H9 (cell line): ENCODE data around the gene MYH16. TPM values are rescaled to one million over a fixed set of nuclear protein-coding genes. Genes with fewer than 3 reads are reported as not detected.

ENCODE experiments used
- DNase-seq: peaks from one replicate; pipeline ENCODE4 v3.0.0-alpha.2; 2017
- H2AFZ ChIP-seq: one replicate; pipeline ENCODE4 v1.6.1; 2013; ENCODE audit warnings: mild to moderate bottlenecking, low read length, control low read depth, moderate library complexity
- H2AK5ac ChIP-seq: 2 replicates; pipeline ENCODE4 v1.6.1; 2013; ENCODE audit warnings: low read length, control low read depth, mixed read lengths; ENCODE audit not compliant: insufficient read length
- H2BK120ac ChIP-seq: one replicate; pipeline ENCODE4 v1.6.1; 2013; ENCODE audit warnings: low read depth, mild to moderate bottlenecking, low read length, control low read depth, inconsistent platforms; ENCODE audit not compliant: poor library complexity, severe bottlenecking
- H2BK12ac ChIP-seq: 2 replicates; pipeline ENCODE4 v1.6.1; 2013; ENCODE audit warnings: low read length, control low read depth, mixed read lengths, low read depth; ENCODE audit not compliant: insufficient read length
- H2BK15ac ChIP-seq: 2 replicates; pipeline ENCODE4 v1.6.1; 2013; ENCODE audit warnings: low read depth, low read length, control low read depth
- H2BK20ac ChIP-seq: one replicate; pipeline ENCODE4 v1.6.1; 2013; ENCODE audit warnings: low read depth, mild to moderate bottlenecking, low read length, control low read depth, inconsistent platforms; ENCODE audit not compliant: poor library complexity, severe bottlenecking
- H2BK5ac ChIP-seq: 2 replicates; pipeline ENCODE4 v1.6.1; 2013; ENCODE audit warnings: low read length, control low read depth, mixed read lengths; ENCODE audit not compliant: insufficient read length
- H3K14ac ChIP-seq: 2 replicates; pipeline ENCODE4 v1.6.1; 2013; ENCODE audit warnings: low read length, control low read depth; ENCODE audit not compliant: insufficient read depth
- H3K18ac ChIP-seq: 2 replicates; pipeline ENCODE4 v1.6.1; 2013; ENCODE audit warnings: low read depth, mild to moderate bottlenecking, mixed read lengths, low read length, control low read depth; ENCODE audit not compliant: insufficient read length
- H3K23ac ChIP-seq: 2 replicates; pipeline ENCODE4 v1.6.1; 2013; ENCODE audit warnings: low read length, control low read depth, mixed read lengths, low read depth; ENCODE audit not compliant: insufficient read length
- H3K23me2 ChIP-seq: 2 replicates; pipeline ENCODE4 v1.6.1; 2013; ENCODE audit warnings: low read depth, mild to moderate bottlenecking, mixed read lengths, low read length, control low read depth; ENCODE audit not compliant: insufficient read length, poor library complexity, severe bottlenecking
- H3K27ac ChIP-seq: 2 replicates; pipeline ENCODE4 v1.5.1; 2013; ENCODE audit warnings: low read length, control low read depth, mixed read lengths, low read depth; ENCODE audit not compliant: insufficient read length
- H3K27me3 ChIP-seq: 2 replicates; pipeline ENCODE4 v1.6.1; 2013; ENCODE audit warnings: low read length, control low read depth, inconsistent platforms; ENCODE audit not compliant: insufficient read depth
- H3K4ac ChIP-seq: 2 replicates; pipeline ENCODE4 v1.6.1; 2013; ENCODE audit warnings: low read depth, mild to moderate bottlenecking, control low read depth, inconsistent platforms, low read length, moderate library complexity
- H3K4me1 ChIP-seq: 2 replicates; pipeline ENCODE4 v1.6.1; 2013; ENCODE audit warnings: low read length, control low read depth, inconsistent platforms; ENCODE audit not compliant: insufficient read depth
- H3K4me2 ChIP-seq: 2 replicates; pipeline ENCODE4 v1.6.1; 2013; ENCODE audit warnings: low read length, control low read depth, mixed read lengths; ENCODE audit not compliant: insufficient read length, insufficient read depth
- H3K56ac ChIP-seq: 2 replicates; pipeline ENCODE4 v1.6.1; 2013; ENCODE audit warnings: low read depth, mild to moderate bottlenecking, mixed read lengths, low read length, control low read depth; ENCODE audit not compliant: insufficient read length
- H3K79me1 ChIP-seq: 2 replicates; pipeline ENCODE4 v1.6.1; 2013; ENCODE audit warnings: low read depth, mild to moderate bottlenecking, moderate library complexity, low read length, control low read depth, inconsistent platforms; ENCODE audit not compliant: insufficient read depth, poor library complexity, severe bottlenecking
- H3K79me2 ChIP-seq: 2 replicates; pipeline ENCODE4 v1.6.1; 2013; ENCODE audit warnings: low read length, control low read depth, inconsistent platforms; ENCODE audit not compliant: insufficient read depth
- H3K9ac ChIP-seq: 2 replicates; pipeline ENCODE4 v1.6.1; 2013; ENCODE audit warnings: low read length, control low read depth, mixed read lengths; ENCODE audit not compliant: insufficient read length; ENCODE audit errors: extremely low read depth
- H3K9me3 ChIP-seq: one replicate; pipeline ENCODE4 v1.6.1; 2013; ENCODE audit warnings: low read depth, low read length, inconsistent platforms; ENCODE audit not compliant: control insufficient read depth
- H3T11ph ChIP-seq: one replicate; pipeline ENCODE4 v1.6.1; 2013; ENCODE audit warnings: mild to moderate bottlenecking, low read length, control low read depth, inconsistent platforms
- H4K20me1 ChIP-seq: one replicate; pipeline ENCODE4 v1.6.1; 2013; ENCODE audit not compliant: control insufficient read depth, insufficient read length, insufficient read depth
- H4K5ac ChIP-seq: 2 replicates; pipeline ENCODE4 v1.6.1; 2013; ENCODE audit warnings: low read depth, mild to moderate bottlenecking, mixed read lengths, low read length, control low read depth; ENCODE audit not compliant: insufficient read length
- H4K8ac ChIP-seq: replicated peaks from 2 replicates; pipeline ENCODE4 v1.6.1; 2013; ENCODE audit warnings: low read length, control low read depth, mixed read lengths, low read depth; ENCODE audit not compliant: insufficient read length
- H4K91ac ChIP-seq: 2 replicates; pipeline ENCODE4 v1.6.1; 2013; ENCODE audit warnings: low read depth, mild to moderate bottlenecking, moderate library complexity, mixed read lengths, low read length, control low read depth; ENCODE audit not compliant: insufficient read length
- H3K27ac Mint-ChIP-seq, 3 experiments: 2 replicates in 2 of 3; 3 replicates in 1 of 3; pipeline ENCODE4 v1.8.0; 2020 to 2021; ENCODE audit warnings: mixed read lengths in 3 of 3, mild to moderate bottlenecking in 1 of 3, moderate library complexity in 1 of 3
- H3K27me3 Mint-ChIP-seq: 2 replicates; pipeline ENCODE4 v1.8.0; 2021; ENCODE audit warnings: low read depth, mild to moderate bottlenecking, moderate library complexity, mixed read lengths
- H3K36me3 Mint-ChIP-seq, 3 experiments: 2 replicates in 2 of 3; 3 replicates in 1 of 3; pipeline ENCODE4 v1.8.0; 2020 to 2021; ENCODE audit warnings: low read depth in 3 of 3, mixed read lengths in 3 of 3; ENCODE audit not compliant: insufficient read depth in 1 of 3
- H3K4me1 Mint-ChIP-seq, 2 experiments: 2 replicates each; pipeline ENCODE4 v1.8.0; 2020; ENCODE audit warnings: mixed read lengths in 2 of 2
- H3K4me3 Mint-ChIP-seq, 2 experiments: 2 replicates in 1 of 2; 3 replicates in 1 of 2; pipeline ENCODE4 v1.8.0; 2020 to 2021; ENCODE audit warnings: mild to moderate bottlenecking in 2 of 2, mixed read lengths in 2 of 2, moderate library complexity in 1 of 2
- H3K9me3 Mint-ChIP-seq, 2 experiments: 2 replicates in 1 of 2; 3 replicates in 1 of 2; pipeline ENCODE4 v1.8.0; 2020; ENCODE audit warnings: mild to moderate bottlenecking in 2 of 2, mixed read lengths in 2 of 2, moderate library complexity in 1 of 2
- CTCF ChIP-seq: fragments of 200-600 bp; sonication (generic); conservative IDR thresholded peaks from 3 replicates; pipeline ENCODE4 v1.8.0; 2021; ENCODE audit warnings: antibody characterized with exemption, mild to moderate bottlenecking
- WGBS: extraction: QIAGEN DNeasy Blood & Tissue Kit; methylation state at CpG from one replicate; pipeline ENCODE4 v1.1.7; 2013; ENCODE audit warnings: missing lambda C conversion rate, low lambda C conversion rate, mixed read lengths; ENCODE audit not compliant: insufficient read length; ENCODE audit errors: extremely low coverage; 5-methylcytosine and 5-hydroxymethylcytosine counted together
- total RNA-seq: library from RNA; stranded (reverse); gene quantifications from 2 replicates; pipeline ENCODE4 v1.2.1, GENCODE V29; 2021

MYH16 gene
- total RNA-seq, 1 experiment from 2014 or later = not detected

- Histone ChIP-seq H3K79me2 (no peaks in the 10 kb centered on the region), H2BK15ac (no peak overlapping the region), H2BK5ac (no peak overlapping the region), H3K79me1 (no peaks in the 10 kb centered on the region), H3K4me2 (no peak overlapping the region), H4K8ac (no peak overlapping the region), H4K91ac (no peak overlapping the region), H2BK120ac (no peak overlapping the region), H3T11ph (no peak overlapping the region), H2AFZ (no peak overlapping the region), H3K9ac (no peak overlapping the region), H3K56ac (no peak overlapping the region), H3K23me2 (no peaks in the 10 kb centered on the region), H3K27me3 (no peaks in the 10 kb centered on the region), H2AK5ac (no peak overlapping the region), H4K5ac (no peak overlapping the region), H3K23ac (no peak overlapping the region), H2BK12ac (no peak overlapping the region), H4K20me1 (no peaks in the 10 kb centered on the region), H3K18ac (no peak overlapping the region), H3K9me3 (no peaks in the 10 kb centered on the region), H3K27ac (no peak overlapping the region), H2BK20ac (no peak overlapping the region), H3K4me1 (no peaks in the 10 kb centered on the region), H3K14ac (no peak overlapping the region), H3K4ac (no peak overlapping the region)
- Mint-ChIP-seq H3K27me3 (peaks cover 2% of the 10 kb centered on the region; the same call in 1 of the 2 replicates), H3K9me3 (no peaks in the 10 kb centered on the region; a peak in 1 of 5 replicates), H3K4me1 (0 out of 4 replicates have a peak, but pooled peaks cover 0 to 6% of the 10 kb centered on the region in 2 experiments), H3K36me3 (no peaks in the 10 kb centered on the region), H3K27ac (no peak overlapping the region), H3K4me3 (no peak overlapping the region; a peak in 1 of 5 replicates)
- no peak for TF ChIP-seq CTCF
- no peak for DNase-seq
- WGBS = no CpG with 5 or more reads among the region's 2 CpGs
These were observed 47.8 kb upstream of the MYH16 start for GRCh38 chr7:99224899-99225265.
